NK-92 treated with Interleukin-12 subunit alpha and Interleukin-12 subunit beta, amount 100 ng/mL, for 24 hours (cell line): Measurements from ENCODE around the gene RIMS4.

Experiments used
- DNase-seq: peaks from one replicate; lab custom pipeline; 2025; lab: John Stamatoyannopoulos, UW

Gene RIMS4

GRCh38 chr20:44739942-44740341 lies 70.4 kb downstream of the RIMS4 start:
- no peak for DNase-seq

GRCh38 chr20:44738813-44739477 lies 71.4 kb downstream of the RIMS4 start:
- DNase-seq = peak; percentile 13

- DNase-seq = no peak
Observed at GRCh38 chr20:44737116-44737515, 73.2 kb downstream of the RIMS4 start.

- no peak for DNase-seq
Observed at GRCh38 chr20:44736170-44737021, 74.0 kb downstream of the RIMS4 start.

GRCh38 chr20:44735816-44736169 lies 74.6 kb downstream of the RIMS4 start:
- no peak for DNase-seq

- DNase-seq = no peak
Observed at GRCh38 chr20:44734938-44735337, 75.4 kb downstream of the RIMS4 start.

GRCh38 chr20:44733341-44734069 lies 76.8 kb downstream of the RIMS4 start:
- peak; percentile 7 for DNase-seq

- DNase-seq = no peak
Observed at GRCh38 chr20:44732327-44732726, 78.0 kb downstream of the RIMS4 start.

GRCh38 chr20:44731657-44732056 lies 78.7 kb downstream of the RIMS4 start:
- DNase-seq = no peak

- DNase-seq = no peak
Observed at GRCh38 chr20:44730441-44730840, 79.9 kb downstream of the RIMS4 start.

- DNase-seq = no peak
Observed at GRCh38 chr20:44728801-44729443, 81.4 kb downstream of the RIMS4 start.

GRCh38 chr20:44727651-44728050 lies 82.7 kb downstream of the RIMS4 start:
- no peak for DNase-seq

- no peak for DNase-seq
Observed at GRCh38 chr20:44727039-44727438, 83.3 kb downstream of the RIMS4 start.

GRCh38 chr20:44725837-44726236 lies 84.5 kb downstream of the RIMS4 start:
- no peak for DNase-seq

GRCh38 chr20:44724423-44725091 lies 85.8 kb downstream of the RIMS4 start:
- DNase-seq = no peak

GRCh38 chr20:44723798-44724362 lies 86.5 kb downstream of the RIMS4 start:
- DNase-seq = no peak

- no peak for DNase-seq
Observed at GRCh38 chr20:44723391-44723790, 87.0 kb downstream of the RIMS4 start.

GRCh38 chr20:44722990-44723389 lies 87.4 kb downstream of the RIMS4 start:
- DNase-seq = no peak

- no peak for DNase-seq
Observed at GRCh38 chr20:44721785-44722054, 88.6 kb downstream of the RIMS4 start.

- DNase-seq = no peak
Observed at GRCh38 chr20:44720997-44721784, 89.2 kb downstream of the RIMS4 start.

- DNase-seq = no peak
Observed at GRCh38 chr20:44720621-44720996, 89.7 kb downstream of the RIMS4 start.
